Suprapubic skin (tissue), 3 donors: ENCODE measurements around the gene SAMD4A.

ENCODE experiments used
- CTCF ChIP-seq, 2 donors: fragments of 200-600 bp in 1 of 2; fragments of 450-650 bp in 1 of 2; sonication (generic) in 1 of 2; IDR thresholded peaks; one replicate each; pipeline ENCODE4 v1.5.1; 2016 to 2019; ENCODE audit warnings: antibody characterized with exemption in 2 of 2, mild to moderate bottlenecking in 1 of 2, moderate library complexity in 1 of 2
- POLR2A ChIP-seq, 2 donors: fragments of 450-650 bp; IDR thresholded peaks; one replicate each; pipeline ENCODE4 v1.6.1; 2017; ENCODE audit warnings: antibody characterized with exemption in 2 of 2, mild to moderate bottlenecking in 2 of 2, moderate library complexity in 2 of 2

- TF ChIP-seq CTCF (IDR thresholded peaks at IDR 0.05) (no peak), POLR2A (IDR thresholded peaks at IDR 0.05) (no peak)
Measured at GRCh38 chr14:54836231-54836630, 269.3 kb downstream of the SAMD4A start.
